Measurements from ENCODE around the gene ALG1. TPM values are rescaled to one million over a fixed set of nuclear protein-coding genes. Genes with fewer than 3 reads are reported as not detected.
"Not testable (repeated sequence)": the region's sequence is repeated elsewhere in the genome, so short reads cannot be mapped to it uniquely, and the experiment has no call there.

ALG1 gene
- total and polyA plus RNA-seq, 2 donors (not counting 3 experiments of a cell fraction or from before 2014, with no cell fraction given) = 33.7 to 46.0 TPM

DNA sequence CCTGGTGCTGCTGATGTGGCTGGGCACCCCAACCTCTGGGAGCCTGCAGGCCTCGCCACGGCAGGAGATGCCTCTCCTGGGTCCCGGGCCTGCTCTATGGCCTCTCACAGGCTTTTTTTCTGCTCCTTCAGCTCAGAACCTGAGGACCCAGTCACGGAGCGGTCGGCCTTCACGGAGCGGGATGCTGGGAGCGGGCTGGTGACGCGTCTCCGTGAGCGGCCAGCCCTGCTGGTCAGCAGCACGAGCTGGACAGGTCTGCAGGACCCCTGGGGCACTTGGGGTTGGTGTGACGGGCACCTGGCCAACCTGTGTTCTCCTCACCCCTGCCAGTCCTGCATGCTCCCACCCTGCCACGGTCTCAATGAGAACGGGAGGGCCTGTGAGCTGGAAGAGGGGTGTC, 7.0 kb downstream of the ALG1 start:
- Histone ChIP-seq H3K4me1 (ENCODE audit: control insufficient read depth, extremely low read depth, insufficient read depth, low read length) (no peaks in the 10 kb centered on the region), H3K79me2 (ENCODE audit: control insufficient read depth, insufficient read depth, low read length) (no peaks in the 10 kb centered on the region), H3K9ac (replicated peaks; ENCODE audit: extremely low read depth, insufficient read depth, low read length) (no peak overlapping the region), H4K20me1 (replicated peaks; ENCODE audit: control insufficient read depth, extremely low read depth, insufficient read depth, low read length) (no peaks in the 10 kb centered on the region), H3K9me1 (replicated peaks; ENCODE audit: control insufficient read depth, extremely low read depth, insufficient read depth, low read length) (no peaks in the 10 kb centered on the region), H3K9me3 (replicated peaks; ENCODE audit: control insufficient read depth, insufficient read depth, low read length) (no peaks in the 10 kb centered on the region), H3K4me3 (replicated peaks in 1 of 3; ENCODE audit: insufficient read depth in 1 of 3, low read depth in 1 of 3, low read length in 3 of 3) (no peak overlapping the region), H3K36me3 (ENCODE audit: control insufficient read depth in 2 of 2, extremely low read depth in 1 of 2, insufficient read depth in 2 of 2, low read length in 2 of 2) (peaks cover 4 to 9% of the 10 kb centered on the region in 2 experiments), H3K4me2 (ENCODE audit: insufficient read depth, low read length) (no peak overlapping the region), H2AFZ (ENCODE audit: low read depth, low read length) (no peak overlapping the region), H3K27ac (ENCODE audit: insufficient read depth, low read depth, low read length) (no peak overlapping the region), H3K27me3 (ENCODE audit: control insufficient read depth in 2 of 2, insufficient read depth in 2 of 2, low read length in 2 of 2) (no peaks in the 10 kb centered on the region)
- BruUV-seq (replicated peaks) = no TSS peak
- intact Hi-C loops (cut with micrococcal nuclease) (no loop called here), dilution Hi-C loops (cut with MboI; ENCODE audit: extremely low pct_ligation_motif_present, low sequenced_read_pairs) (no loop called here)
- TF ChIP-seq MAX (IDR thresholded peaks at IDR 0.05; ENCODE audit: insufficient read depth, insufficient read length) (no peak), MYC (IDR thresholded peaks at IDR 0.05; ENCODE audit: low read depth, low read length) (no peak), GATA2 (IDR thresholded peaks at IDR 0.05; ENCODE audit: insufficient read depth, insufficient read length, low read depth, low read length) (no peak), EZH2 (IDR thresholded peaks at IDR 0.05; ENCODE audit: borderline replicate concordance, low read depth, low read length, severe bottlenecking) (no peak), POLR2AphosphoS5 (IDR thresholded peaks at IDR 0.05; ENCODE audit: insufficient read depth, low read depth, low read length) (no peak), JUN (IDR thresholded peaks at IDR 0.05; ENCODE audit: borderline replicate concordance, insufficient read depth, insufficient read length, low read depth) (no peak), POLR2A (IDR thresholded peaks at IDR 0.05; ENCODE audit: low read depth, low read length) (no peak)
- TF ChIP-seq, protein P1, sequence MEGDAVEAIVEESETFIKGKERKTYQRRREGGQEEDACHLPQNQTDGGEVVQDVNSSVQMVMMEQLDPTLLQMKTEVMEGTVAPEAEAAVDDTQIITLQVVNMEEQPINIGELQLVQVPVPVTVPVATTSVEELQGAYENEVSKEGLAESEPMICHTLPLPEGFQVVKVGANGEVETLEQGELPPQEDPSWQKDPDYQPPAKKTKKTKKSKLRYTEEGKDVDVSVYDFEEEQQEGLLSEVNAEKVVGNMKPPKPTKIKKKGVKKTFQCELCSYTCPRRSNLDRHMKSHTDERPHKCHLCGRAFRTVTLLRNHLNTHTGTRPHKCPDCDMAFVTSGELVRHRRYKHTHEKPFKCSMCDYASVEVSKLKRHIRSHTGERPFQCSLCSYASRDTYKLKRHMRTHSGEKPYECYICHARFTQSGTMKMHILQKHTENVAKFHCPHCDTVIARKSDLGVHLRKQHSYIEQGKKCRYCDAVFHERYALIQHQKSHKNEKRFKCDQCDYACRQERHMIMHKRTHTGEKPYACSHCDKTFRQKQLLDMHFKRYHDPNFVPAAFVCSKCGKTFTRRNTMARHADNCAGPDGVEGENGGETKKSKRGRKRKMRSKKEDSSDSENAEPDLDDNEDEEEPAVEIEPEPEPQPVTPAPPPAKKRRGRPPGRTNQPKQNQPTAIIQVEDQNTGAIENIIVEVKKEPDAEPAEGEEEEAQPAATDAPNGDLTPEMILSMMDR (IDR thresholded peaks at IDR 0.05; ENCODE audit: extremely low read depth in 1 of 2, insufficient read depth in 1 of 2, low read depth in 1 of 2, low read length in 2 of 2) = no peak
- DNase-seq (ENCODE audit: low read depth, low spot score) (no peak), FAIRE-seq (no peak)
- CTCF ChIA-PET = no interaction called here
- POLR2A ChIA-PET = no interaction called here

DNA sequence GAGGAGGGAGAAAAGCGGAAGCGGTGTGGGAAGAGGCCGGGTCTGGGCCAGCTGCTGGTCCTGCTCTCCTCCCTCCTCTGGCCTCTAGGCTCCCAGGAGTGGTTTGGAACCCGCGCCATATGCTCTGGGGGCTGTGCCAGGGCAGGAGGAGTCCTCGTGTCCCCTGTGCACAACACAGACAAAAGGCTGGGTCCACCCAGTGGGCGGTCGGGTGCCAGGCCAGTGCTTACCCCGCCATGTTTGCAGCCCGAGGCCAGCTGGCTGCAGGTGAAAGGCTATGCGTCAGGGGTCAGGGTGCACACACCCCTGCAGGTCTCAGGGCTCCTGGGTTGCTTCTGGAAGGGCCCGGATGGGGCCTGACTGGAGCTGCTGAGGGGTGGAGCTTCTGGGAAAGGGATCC, 8.8 kb downstream of the ALG1 start:
- H3K9me1 ChIP-seq (replicated peaks; ENCODE audit: control insufficient read depth, extremely low read depth, insufficient read depth, low read length); POLR2A ChIA-PET; CTCF ChIA-PET; H3K27ac ChIP-seq (ENCODE audit: insufficient read depth, low read depth, low read length); H3K9me3 ChIP-seq (replicated peaks; ENCODE audit: control insufficient read depth, insufficient read depth, low read length); H3K9ac ChIP-seq (replicated peaks; ENCODE audit: extremely low read depth, insufficient read depth, low read length); H4K20me1 ChIP-seq (replicated peaks; ENCODE audit: control insufficient read depth, extremely low read depth, insufficient read depth, low read length); intact Hi-C loops (cut with micrococcal nuclease); H3K4me2 ChIP-seq (ENCODE audit: insufficient read depth, low read length); H2AFZ ChIP-seq (ENCODE audit: low read depth, low read length); H3K27me3 ChIP-seq (ENCODE audit: control insufficient read depth in 2 of 2, insufficient read depth in 2 of 2, low read length in 2 of 2); BruUV-seq (replicated peaks); DNase-seq (ENCODE audit: low read depth, low spot score); dilution Hi-C loops (cut with MboI; ENCODE audit: extremely low pct_ligation_motif_present, low sequenced_read_pairs); H3K79me2 ChIP-seq (ENCODE audit: control insufficient read depth, insufficient read depth, low read length); H3K4me3 ChIP-seq (replicated peaks in 1 of 3; ENCODE audit: insufficient read depth in 1 of 3, low read depth in 1 of 3, low read length in 3 of 3); H3K4me1 ChIP-seq (ENCODE audit: control insufficient read depth, extremely low read depth, insufficient read depth, low read length); FAIRE-seq: not testable (repeated sequence)
- peaks cover 4 to 11% of the 10 kb centered on the region in 2 experiments for H3K36me3 ChIP-seq (ENCODE audit: control insufficient read depth in 2 of 2, extremely low read depth in 1 of 2, insufficient read depth in 2 of 2, low read length in 2 of 2)

DNA sequence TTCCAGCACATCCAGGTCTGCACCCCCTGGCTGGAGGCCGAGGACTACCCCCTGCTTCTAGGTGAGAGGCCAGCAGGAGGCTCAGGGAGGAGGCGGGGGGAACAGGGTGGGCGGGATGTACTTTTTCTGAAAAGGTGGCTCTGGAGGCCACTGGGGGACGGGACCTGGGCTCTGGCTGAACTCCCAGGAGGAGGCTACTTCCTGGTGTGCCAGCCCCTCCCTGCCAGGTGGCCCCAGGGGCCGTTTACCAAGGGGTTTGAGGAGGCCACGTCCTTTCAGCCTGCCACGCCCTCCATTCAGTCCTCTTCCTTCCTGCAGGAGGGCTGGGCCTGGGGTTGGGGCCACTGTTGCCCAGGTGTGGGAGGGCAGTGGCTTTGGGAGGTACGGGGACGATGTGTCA, 9.4 kb downstream of the ALG1 start:
- H2AFZ ChIP-seq (ENCODE audit: low read depth, low read length); dilution Hi-C loops (cut with MboI; ENCODE audit: extremely low pct_ligation_motif_present, low sequenced_read_pairs); H3K9me3 ChIP-seq (replicated peaks; ENCODE audit: control insufficient read depth, insufficient read depth, low read length); H3K36me3 ChIP-seq (ENCODE audit: control insufficient read depth in 2 of 2, extremely low read depth in 1 of 2, insufficient read depth in 2 of 2, low read length in 2 of 2); H3K4me1 ChIP-seq (ENCODE audit: control insufficient read depth, extremely low read depth, insufficient read depth, low read length); H3K27me3 ChIP-seq (ENCODE audit: control insufficient read depth in 2 of 2, insufficient read depth in 2 of 2, low read length in 2 of 2); H3K79me2 ChIP-seq (ENCODE audit: control insufficient read depth, insufficient read depth, low read length); H3K9me1 ChIP-seq (replicated peaks; ENCODE audit: control insufficient read depth, extremely low read depth, insufficient read depth, low read length); CTCF ChIA-PET; H3K27ac ChIP-seq (ENCODE audit: insufficient read depth, low read depth, low read length); POLR2A ChIA-PET; DNase-seq (ENCODE audit: low read depth, low spot score); H3K4me3 ChIP-seq (replicated peaks in 1 of 3; ENCODE audit: insufficient read depth in 1 of 3, low read depth in 1 of 3, low read length in 3 of 3); H4K20me1 ChIP-seq (replicated peaks; ENCODE audit: control insufficient read depth, extremely low read depth, insufficient read depth, low read length); H3K4me2 ChIP-seq (ENCODE audit: insufficient read depth, low read length); FAIRE-seq; intact Hi-C loops (cut with micrococcal nuclease); BruUV-seq (replicated peaks); H3K9ac ChIP-seq (replicated peaks; ENCODE audit: extremely low read depth, insufficient read depth, low read length): not testable (repeated sequence)
